Retinal pigment epithelial cell (primary cell): ENCODE data around the gene NEFH.
A peak's percentile ranks its signal among the peaks of the same experiment; 100 is the strongest.

Source experiments
- DNase-seq: peaks from one replicate; pipeline ENCODE4 v3.0.0-alpha.2; 2010; ENCODE audit warnings: low read depth
- H3K4me3 ChIP-seq: 2 replicates; pipeline ENCODE4 v1.5.1; 2011; ENCODE audit warnings: mild to moderate bottlenecking, low read length, control low read depth, moderate library complexity
- TF ChIP-seq, protein P1 (sequence below): conservative IDR thresholded peaks from 2 replicates; pipeline ENCODE4 v1.5.1; 2011; ENCODE audit warnings: low read depth, low read length, control low read depth, inconsistent platforms

Gene NEFH

DNA sequence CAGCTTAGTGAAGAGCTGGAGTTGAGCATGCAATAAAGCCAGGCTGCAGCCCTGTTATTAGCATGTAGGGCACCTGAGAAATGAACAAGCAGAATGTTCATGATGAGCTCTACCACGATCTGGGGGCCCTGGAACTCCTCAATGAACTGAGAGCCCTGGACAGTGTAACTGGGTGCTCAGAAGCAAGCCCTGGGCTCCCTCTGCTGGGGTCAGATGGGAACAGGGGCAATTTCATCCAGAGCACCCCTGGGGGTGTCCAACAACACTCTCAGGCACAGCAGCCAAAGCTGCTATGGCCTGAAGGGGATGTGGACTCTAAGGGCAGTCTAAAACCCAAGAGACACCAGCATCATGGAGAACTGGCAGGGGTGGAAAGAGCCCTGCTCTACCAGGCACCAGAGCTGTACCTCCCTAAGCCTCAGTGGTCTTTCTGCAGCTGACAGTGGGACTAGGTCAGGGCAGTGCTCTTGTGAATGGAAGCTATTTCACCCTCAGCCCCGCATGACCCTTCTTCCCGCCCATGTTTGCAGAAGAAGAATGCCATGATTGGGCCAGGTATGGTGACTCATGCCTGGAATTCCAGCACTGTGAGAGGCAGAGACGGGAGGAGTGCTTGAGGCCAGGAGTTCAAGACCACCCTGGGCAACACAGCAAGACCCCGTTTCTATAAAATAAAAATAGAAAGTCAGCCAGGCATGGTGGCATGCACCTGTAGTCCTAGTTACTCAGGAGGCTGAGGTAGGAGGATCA lies 44.6 kb downstream of the NEFH start:
- no peak overlapping the region for H3K4me3 ChIP-seq
- TF ChIP-seq, protein P1, sequence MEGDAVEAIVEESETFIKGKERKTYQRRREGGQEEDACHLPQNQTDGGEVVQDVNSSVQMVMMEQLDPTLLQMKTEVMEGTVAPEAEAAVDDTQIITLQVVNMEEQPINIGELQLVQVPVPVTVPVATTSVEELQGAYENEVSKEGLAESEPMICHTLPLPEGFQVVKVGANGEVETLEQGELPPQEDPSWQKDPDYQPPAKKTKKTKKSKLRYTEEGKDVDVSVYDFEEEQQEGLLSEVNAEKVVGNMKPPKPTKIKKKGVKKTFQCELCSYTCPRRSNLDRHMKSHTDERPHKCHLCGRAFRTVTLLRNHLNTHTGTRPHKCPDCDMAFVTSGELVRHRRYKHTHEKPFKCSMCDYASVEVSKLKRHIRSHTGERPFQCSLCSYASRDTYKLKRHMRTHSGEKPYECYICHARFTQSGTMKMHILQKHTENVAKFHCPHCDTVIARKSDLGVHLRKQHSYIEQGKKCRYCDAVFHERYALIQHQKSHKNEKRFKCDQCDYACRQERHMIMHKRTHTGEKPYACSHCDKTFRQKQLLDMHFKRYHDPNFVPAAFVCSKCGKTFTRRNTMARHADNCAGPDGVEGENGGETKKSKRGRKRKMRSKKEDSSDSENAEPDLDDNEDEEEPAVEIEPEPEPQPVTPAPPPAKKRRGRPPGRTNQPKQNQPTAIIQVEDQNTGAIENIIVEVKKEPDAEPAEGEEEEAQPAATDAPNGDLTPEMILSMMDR: peak; percentile 51
- DNase-seq: peak; percentile 4

DNA sequence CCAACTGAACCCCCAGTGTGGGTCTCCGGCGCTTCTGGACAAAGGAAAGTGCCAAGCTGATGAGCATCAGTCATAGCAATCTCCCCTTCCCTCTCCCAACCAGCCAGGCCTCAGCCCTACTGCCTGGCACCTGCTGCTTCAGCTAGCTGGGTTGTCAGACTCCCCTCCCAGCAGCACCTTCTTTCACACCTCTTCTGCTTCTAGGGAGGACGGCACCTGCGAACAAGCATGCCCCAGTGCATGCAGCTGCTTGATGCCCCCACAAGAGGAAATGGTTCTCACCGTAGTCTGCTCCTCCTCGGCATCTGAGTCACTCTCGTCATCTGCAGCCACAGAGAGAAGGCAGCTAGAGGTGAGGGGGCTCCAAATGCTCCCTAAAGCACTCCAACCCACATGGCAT lies 48.1 kb downstream of the NEFH start:
- no peak for DNase-seq
- TF ChIP-seq, protein P1: no peak
- no peak overlapping the region for H3K4me3 ChIP-seq

DNA sequence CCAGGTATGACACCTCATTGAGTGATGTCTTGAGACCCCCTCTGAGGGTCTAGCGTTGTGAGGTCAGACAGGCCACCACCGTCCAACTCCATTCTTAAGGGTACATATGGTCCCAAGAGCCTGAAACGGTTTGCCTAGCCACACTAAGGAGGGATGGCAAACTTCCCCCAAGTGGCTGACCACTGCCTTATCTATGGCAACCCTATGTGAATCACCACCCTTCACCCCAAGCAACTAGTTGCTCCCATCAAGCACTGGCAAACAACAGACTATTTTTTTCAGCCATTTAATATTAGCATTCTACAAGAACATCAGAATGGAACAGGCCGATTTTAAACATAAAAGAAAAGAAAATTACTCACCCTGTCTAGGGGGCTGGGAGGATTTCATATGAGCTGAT lies 50.7 kb downstream of the NEFH start:
- no peak for DNase-seq
- TF ChIP-seq, protein P1: no peak
- H3K4me3 ChIP-seq: no peak overlapping the region

GRCh38 chr22:29531419-29531818 lies 51.4 kb downstream of the NEFH start:
- no peak for DNase-seq
- TF ChIP-seq, protein P1: no peak
- no peak overlapping the region for H3K4me3 ChIP-seq

DNA sequence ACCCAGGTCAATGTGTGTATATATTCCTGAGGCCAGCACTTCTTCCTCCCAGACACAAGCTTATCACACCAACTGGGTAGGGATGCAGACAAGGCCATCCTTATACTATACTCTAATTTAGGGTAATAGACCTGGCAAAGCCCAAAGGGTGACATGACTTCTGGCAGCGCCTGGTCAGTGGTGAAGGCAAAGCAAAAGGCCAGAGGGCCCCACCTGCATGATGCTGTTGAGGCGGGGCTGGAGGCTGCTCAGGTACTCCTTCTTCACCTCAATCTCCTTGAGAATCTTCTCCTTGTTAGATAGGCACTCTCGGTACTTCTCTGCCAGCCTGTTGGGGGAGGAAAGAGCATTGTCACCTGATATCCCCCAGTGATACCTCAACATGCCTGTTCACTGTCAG lies 56.4 kb downstream of the NEFH start:
- TF ChIP-seq, protein P1: no peak
- DNase-seq: no peak
- H3K4me3 ChIP-seq: no peak overlapping the region

- no peak for DNase-seq
- TF ChIP-seq, protein P1: no peak
- no peak overlapping the region for H3K4me3 ChIP-seq
Measured at GRCh38 chr22:29539105-29539504, 59.1 kb downstream of the NEFH start.
